GM23338 (cell line): ENCODE results near the gene LRMDA. TPM values are rescaled to one million over a fixed set of nuclear protein-coding genes. Genes with fewer than 3 reads are reported as not detected.

Experiments used
- ATAC-seq: fragments of 200-7000 bp; cut with Tn5 transposase; 3 replicates; pipeline ENCODE4 v1.9.1; 2020
- DNase-seq: peaks from one replicate; pipeline ENCODE4 v3.0.0-alpha.2; 2015; ENCODE audit warnings: low spot score
- H2AFZ ChIP-seq: fragments of 200-600 bp; sonication (generic); 2 replicates; pipeline ENCODE4 v1.8.0; 2016; ENCODE audit warnings: antibody characterized with exemption, mild to moderate bottlenecking, moderate library complexity
- H3F3A ChIP-seq: fragments of 200-600 bp; sonication (generic); replicated peaks from 2 replicates; pipeline ENCODE4 v1.8.0; 2017; ENCODE audit warnings: antibody characterized with exemption, mixed run types, low read depth
- H3K27ac ChIP-seq: fragments of 200-600 bp; sonication (generic); 2 replicates; pipeline ENCODE4 v1.6.1; 2016; ENCODE audit warnings: low read depth
- H3K27me3 ChIP-seq: fragments of 200-600 bp; sonication (generic); 2 replicates; pipeline ENCODE4 v1.8.0; 2016; ENCODE audit warnings: mild to moderate bottlenecking, mixed run types, moderate library complexity; ENCODE audit not compliant: insufficient read depth
- H3K36me3 ChIP-seq: fragments of 200-600 bp; sonication (generic); 2 replicates; pipeline ENCODE4 v1.8.0; 2016; ENCODE audit warnings: mild to moderate bottlenecking; ENCODE audit not compliant: insufficient read depth
- H3K4me1 ChIP-seq: fragments of 200-600 bp; sonication (generic); 2 replicates; pipeline ENCODE4 v1.8.0; 2016; ENCODE audit warnings: mild to moderate bottlenecking, moderate library complexity; ENCODE audit not compliant: insufficient read depth
- H3K4me2 ChIP-seq: fragments of 200-600 bp; sonication (generic); 2 replicates; pipeline ENCODE4 v1.7.1; 2017; ENCODE audit warnings: mixed run types
- H3K4me3 ChIP-seq: fragments of 200-600 bp; sonication (generic); 2 replicates; pipeline ENCODE4 v1.6.1; 2016; ENCODE audit warnings: mixed run types
- H3K79me2 ChIP-seq: fragments of 200-600 bp; sonication (generic); replicated peaks from 2 replicates; pipeline ENCODE4 v1.8.0; 2017; ENCODE audit warnings: mild to moderate bottlenecking; ENCODE audit not compliant: insufficient read depth
- H3K9me2 ChIP-seq: fragments of 200-600 bp; sonication (generic); 2 replicates; pipeline ENCODE4 v1.8.0; 2017; ENCODE audit not compliant: insufficient read depth
- H4K20me1 ChIP-seq: fragments of 200-600 bp; sonication (generic); replicated peaks from 2 replicates; pipeline ENCODE4 v1.8.0; 2017; ENCODE audit warnings: mild to moderate bottlenecking; ENCODE audit not compliant: insufficient read depth
- H3K27ac Mint-ChIP-seq: 2 replicates; pipeline ENCODE4 v1.8.0; 2020; ENCODE audit warnings: inconsistent platforms, mild to moderate bottlenecking, moderate library complexity, mixed read lengths
- H3K27me3 Mint-ChIP-seq: 3 replicates; pipeline ENCODE4 v1.8.0; 2022; ENCODE audit warnings: low read depth, mild to moderate bottlenecking, moderate library complexity, mixed read lengths, inconsistent platforms; ENCODE audit not compliant: insufficient read depth, poor library complexity
- H3K36me3 Mint-ChIP-seq: 3 replicates; pipeline ENCODE4 v1.8.0; 2021; ENCODE audit warnings: low read depth, mild to moderate bottlenecking, inconsistent platforms, moderate library complexity, mixed read lengths
- H3K4me1 Mint-ChIP-seq: 3 replicates; pipeline ENCODE4 v1.8.0; 2020; ENCODE audit warnings: mild to moderate bottlenecking, inconsistent platforms, mixed read lengths
- H3K4me3 Mint-ChIP-seq: 3 replicates; pipeline ENCODE4 v1.8.0; 2021; ENCODE audit warnings: moderate library complexity, mild to moderate bottlenecking, inconsistent platforms, mixed read lengths
- H3K9me3 Mint-ChIP-seq: 3 replicates; pipeline ENCODE4 v1.8.0; 2020; ENCODE audit warnings: moderate library complexity, mild to moderate bottlenecking, inconsistent platforms, mixed read lengths
- EZH2 ChIP-seq: fragments of 200-600 bp; sonication (generic); IDR thresholded peaks from one replicate; pipeline ENCODE4 v1.8.0; 2017; ENCODE audit warnings: antibody characterized with exemption, mild to moderate bottlenecking, low read depth; ENCODE audit not compliant: unreplicated experiment
- EZH2phosphoT487 ChIP-seq: fragments of 200-600 bp; sonication (generic); IDR thresholded peaks from one replicate; pipeline ENCODE4 v1.8.1; 2018; ENCODE audit warnings: antibody characterized with exemption; ENCODE audit not compliant: unreplicated experiment
- JUNB ChIP-seq: IDR thresholded peaks from one replicate; pipeline ENCODE4 v1.6.1; 2016; ENCODE audit warnings: antibody characterized with exemption; ENCODE audit not compliant: unreplicated experiment
- POLR2AphosphoS5 ChIP-seq: IDR thresholded peaks from 2 replicates; pipeline ENCODE4 v1.6.1; 2016; ENCODE audit warnings: antibody characterized with exemption, low read depth
- STAT1 ChIP-seq: IDR thresholded peaks from one replicate; pipeline ENCODE4 v1.6.1; 2016; ENCODE audit warnings: antibody characterized with exemption; ENCODE audit not compliant: unreplicated experiment
- ZNF114 ChIP-seq: fragments of 250-450 bp; sonication (Bioruptor Pico); IDR thresholded peaks from 2 replicates; pipeline ENCODE4 v1.5.0; 2020; ENCODE audit warnings: mild to moderate bottlenecking, moderate library complexity
- ZNF331 ChIP-seq: fragments of 250-450 bp; sonication (Bioruptor Pico); IDR thresholded peaks from 2 replicates; pipeline ENCODE4 v1.5.0; 2020; ENCODE audit warnings: low read depth, mild to moderate bottlenecking, moderate library complexity
- polyA plus RNA-seq: library from polyadenylated mRNA; unstranded; fragments of >200 nt; fragmentation: Nextera tagmentation; extraction: Ambion mirVana; gene quantifications from 2 replicates; pipeline ENCODE4 v1.2.1, GENCODE V29; 2016
- total RNA-seq: library from RNA; depleted of rRNA; stranded (reverse); fragments of >200 nt; shearing (Covaris generic); gene quantifications from 2 replicates; pipeline ENCODE4 v1.2.3, GENCODE V29; 2014
- TF ChIP-seq, protein P1 (sequence below): fragments of 250-450 bp; sonication (Bioruptor Pico); IDR thresholded peaks from 2 replicates; pipeline ENCODE4 v1.5.0; 2020; ENCODE audit warnings: mild to moderate bottlenecking, moderate library complexity
- TF ChIP-seq, protein P2 (sequence below), 2 experiments: fragments of 200-600 bp in 1 of 2; sonication (generic) in 1 of 2; conservative IDR thresholded peaks; 2 replicates each; pipeline versions ENCODE4 v1.5.1 to v1.6.1; 2016 to 2017; ENCODE audit warnings: antibody characterized with exemption in 2 of 2, low read depth in 2 of 2, mild to moderate bottlenecking in 2 of 2, moderate library complexity in 1 of 2

Gene LRMDA
- total and polyA plus RNA-seq, 2 experiments from 2014 or later = 0.90 to 1.8 TPM

- TF ChIP-seq, protein P1, sequence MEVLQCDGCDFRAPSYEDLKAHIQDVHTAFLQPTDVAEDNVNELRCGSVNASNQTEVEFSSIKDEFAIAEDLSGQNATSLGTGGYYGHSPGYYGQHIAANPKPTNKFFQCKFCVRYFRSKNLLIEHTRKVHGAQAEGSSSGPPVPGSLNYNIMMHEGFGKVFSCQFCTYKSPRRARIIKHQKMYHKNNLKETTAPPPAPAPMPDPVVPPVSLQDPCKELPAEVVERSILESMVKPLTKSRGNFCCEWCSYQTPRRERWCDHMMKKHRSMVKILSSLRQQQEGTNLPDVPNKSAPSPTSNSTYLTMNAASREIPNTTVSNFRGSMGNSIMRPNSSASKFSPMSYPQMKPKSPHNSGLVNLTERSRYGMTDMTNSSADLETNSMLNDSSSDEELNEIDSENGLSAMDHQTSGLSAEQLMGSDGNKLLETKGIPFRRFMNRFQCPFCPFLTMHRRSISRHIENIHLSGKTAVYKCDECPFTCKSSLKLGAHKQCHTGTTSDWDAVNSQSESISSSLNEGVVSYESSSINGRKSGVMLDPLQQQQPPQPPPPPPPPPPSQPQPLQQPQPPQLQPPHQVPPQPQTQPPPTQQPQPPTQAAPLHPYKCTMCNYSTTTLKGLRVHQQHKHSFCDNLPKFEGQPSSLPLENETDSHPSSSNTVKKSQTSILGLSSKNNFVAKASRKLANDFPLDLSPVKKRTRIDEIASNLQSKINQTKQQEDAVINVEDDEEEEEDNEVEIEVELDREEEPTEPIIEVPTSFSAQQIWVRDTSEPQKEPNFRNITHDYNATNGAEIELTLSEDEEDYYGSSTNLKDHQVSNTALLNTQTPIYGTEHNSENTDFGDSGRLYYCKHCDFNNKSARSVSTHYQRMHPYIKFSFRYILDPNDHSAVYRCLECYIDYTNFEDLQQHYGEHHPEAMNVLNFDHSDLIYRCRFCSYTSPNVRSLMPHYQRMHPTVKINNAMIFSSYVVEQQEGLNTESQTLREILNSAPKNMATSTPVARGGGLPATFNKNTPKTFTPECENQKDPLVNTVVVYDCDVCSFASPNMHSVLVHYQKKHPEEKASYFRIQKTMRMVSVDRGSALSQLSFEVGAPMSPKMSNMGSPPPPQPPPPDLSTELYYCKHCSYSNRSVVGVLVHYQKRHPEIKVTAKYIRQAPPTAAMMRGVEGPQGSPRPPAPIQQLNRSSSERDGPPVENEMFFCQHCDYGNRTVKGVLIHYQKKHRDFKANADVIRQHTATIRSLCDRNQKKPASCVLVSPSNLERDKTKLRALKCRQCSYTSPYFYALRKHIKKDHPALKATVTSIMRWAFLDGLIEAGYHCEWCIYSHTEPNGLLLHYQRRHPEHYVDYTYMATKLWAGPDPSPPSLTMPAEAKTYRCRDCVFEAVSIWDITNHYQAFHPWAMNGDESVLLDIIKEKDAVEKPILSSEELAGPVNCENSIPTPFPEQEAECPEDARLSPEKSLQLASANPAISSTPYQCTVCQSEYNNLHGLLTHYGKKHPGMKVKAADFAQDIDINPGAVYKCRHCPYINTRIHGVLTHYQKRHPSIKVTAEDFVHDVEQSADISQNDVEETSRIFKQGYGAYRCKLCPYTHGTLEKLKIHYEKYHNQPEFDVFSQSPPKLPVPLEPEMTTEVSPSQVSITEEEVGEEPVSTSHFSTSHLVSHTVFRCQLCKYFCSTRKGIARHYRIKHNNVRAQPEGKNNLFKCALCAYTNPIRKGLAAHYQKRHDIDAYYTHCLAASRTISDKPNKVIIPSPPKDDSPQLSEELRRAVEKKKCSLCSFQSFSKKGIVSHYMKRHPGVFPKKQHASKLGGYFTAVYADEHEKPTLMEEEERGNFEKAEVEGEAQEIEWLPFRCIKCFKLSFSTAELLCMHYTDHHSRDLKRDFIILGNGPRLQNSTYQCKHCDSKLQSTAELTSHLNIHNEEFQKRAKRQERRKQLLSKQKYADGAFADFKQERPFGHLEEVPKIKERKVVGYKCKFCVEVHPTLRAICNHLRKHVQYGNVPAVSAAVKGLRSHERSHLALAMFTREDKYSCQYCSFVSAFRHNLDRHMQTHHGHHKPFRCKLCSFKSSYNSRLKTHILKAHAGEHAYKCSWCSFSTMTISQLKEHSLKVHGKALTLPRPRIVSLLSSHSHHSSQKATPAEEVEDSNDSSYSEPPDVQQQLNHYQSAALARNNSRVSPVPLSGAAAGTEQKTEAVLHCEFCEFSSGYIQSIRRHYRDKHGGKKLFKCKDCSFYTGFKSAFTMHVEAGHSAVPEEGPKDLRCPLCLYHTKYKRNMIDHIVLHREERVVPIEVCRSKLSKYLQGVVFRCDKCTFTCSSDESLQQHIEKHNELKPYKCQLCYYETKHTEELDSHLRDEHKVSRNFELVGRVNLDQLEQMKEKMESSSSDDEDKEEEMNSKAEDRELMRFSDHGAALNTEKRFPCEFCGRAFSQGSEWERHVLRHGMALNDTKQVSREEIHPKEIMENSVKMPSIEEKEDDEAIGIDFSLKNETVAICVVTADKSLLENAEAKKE (CRISPR knock-in tag) = no peak
- TF ChIP-seq EZH2 (no peak), POLR2AphosphoS5 (no peak)
Observed at GRCh38 chr10:76286536-76286935, 855.1 kb downstream of the LRMDA start (continued).

DNA sequence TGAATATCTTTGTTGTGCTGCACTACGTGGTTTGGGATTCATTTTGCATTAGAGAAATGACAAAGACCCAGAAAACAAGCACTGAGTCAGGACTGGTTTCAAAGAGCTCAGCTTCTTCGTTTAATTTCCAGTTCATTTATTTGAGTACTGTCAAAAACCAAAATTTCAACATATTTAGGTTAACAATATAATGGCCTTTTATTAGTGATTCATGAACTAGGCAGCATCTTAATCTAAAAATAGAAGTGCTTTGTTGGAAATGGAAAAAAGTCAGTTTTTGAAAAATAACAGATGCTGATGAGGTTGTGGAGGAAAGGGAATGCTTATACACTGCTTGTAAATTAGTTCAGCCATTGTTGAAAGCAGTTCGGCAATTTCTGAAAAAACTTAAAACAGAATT is 856.4 kb downstream of the LRMDA start:
- H3K4me1 ChIP-seq = no peaks in the 10 kb centered on the region
- H3K79me2 ChIP-seq = no peaks in the 10 kb centered on the region
- H2AFZ ChIP-seq = no peak overlapping the region
- H3K4me3 Mint-ChIP-seq = no peak overlapping the region
- H3K27me3 Mint-ChIP-seq = peaks cover 4% of the 10 kb centered on the region
- no peak overlapping the region for H3K27ac ChIP-seq
- no peaks in the 10 kb centered on the region for H3F3A ChIP-seq
- no peak overlapping the region for H3K27ac Mint-ChIP-seq
- H4K20me1 ChIP-seq = no peaks in the 10 kb centered on the region
- H3K36me3 Mint-ChIP-seq = peaks cover 8% of the 10 kb centered on the region; the same call in 2 of the 3 replicates
- H3K36me3 ChIP-seq = no peaks in the 10 kb centered on the region
- peaks cover 3% of the 10 kb centered on the region; the same call in 2 of the 3 replicates for H3K4me1 Mint-ChIP-seq
- no peak overlapping the region for H3K4me2 ChIP-seq
- ATAC-seq (no peak), DNase-seq (no peak)
- peaks cover 8% of the 10 kb centered on the region; the same call in 1 of the 2 replicates for H3K9me2 ChIP-seq
- H3K9me3 Mint-ChIP-seq = peaks cover 12% of the 10 kb centered on the region; the same call in 1 of the 3 replicates
- no peaks in the 10 kb centered on the region for H3K27me3 ChIP-seq
- H3K4me3 ChIP-seq = no peak overlapping the region
- no peak for TF ChIP-seq ZNF114 (CRISPR knock-in tag)
- no peak for TF ChIP-seq STAT1
- TF ChIP-seq JUNB = no peak
- TF ChIP-seq ZNF331 = no peak
- TF ChIP-seq, protein P2, sequence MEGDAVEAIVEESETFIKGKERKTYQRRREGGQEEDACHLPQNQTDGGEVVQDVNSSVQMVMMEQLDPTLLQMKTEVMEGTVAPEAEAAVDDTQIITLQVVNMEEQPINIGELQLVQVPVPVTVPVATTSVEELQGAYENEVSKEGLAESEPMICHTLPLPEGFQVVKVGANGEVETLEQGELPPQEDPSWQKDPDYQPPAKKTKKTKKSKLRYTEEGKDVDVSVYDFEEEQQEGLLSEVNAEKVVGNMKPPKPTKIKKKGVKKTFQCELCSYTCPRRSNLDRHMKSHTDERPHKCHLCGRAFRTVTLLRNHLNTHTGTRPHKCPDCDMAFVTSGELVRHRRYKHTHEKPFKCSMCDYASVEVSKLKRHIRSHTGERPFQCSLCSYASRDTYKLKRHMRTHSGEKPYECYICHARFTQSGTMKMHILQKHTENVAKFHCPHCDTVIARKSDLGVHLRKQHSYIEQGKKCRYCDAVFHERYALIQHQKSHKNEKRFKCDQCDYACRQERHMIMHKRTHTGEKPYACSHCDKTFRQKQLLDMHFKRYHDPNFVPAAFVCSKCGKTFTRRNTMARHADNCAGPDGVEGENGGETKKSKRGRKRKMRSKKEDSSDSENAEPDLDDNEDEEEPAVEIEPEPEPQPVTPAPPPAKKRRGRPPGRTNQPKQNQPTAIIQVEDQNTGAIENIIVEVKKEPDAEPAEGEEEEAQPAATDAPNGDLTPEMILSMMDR (conservative IDR thresholded peaks at IDR 0.05; ENCODE audit: low read depth in 2 of 2) = no peak
- no peak for TF ChIP-seq EZH2phosphoT487
- no peak for TF ChIP-seq POLR2AphosphoS5
